Brain microvascular endothelial cell (primary cell): ENCODE results near the gene CYP2R1.
"Not testable (repeated sequence)": the region's sequence is repeated elsewhere in the genome, so short reads cannot be mapped to it uniquely, and the experiment has no call there.

Source experiments
- DNase-seq: peaks from one replicate; pipeline ENCODE4 v3.0.0-alpha.2; 2020
- H3K27ac ChIP-seq: fragments of 250-450 bp; sonication (Bioruptor Pico); 2 replicates; pipeline ENCODE4 v1.5.1; 2020; ENCODE audit warnings: mild to moderate bottlenecking, moderate library complexity
- H3K27me3 ChIP-seq: fragments of 250-450 bp; sonication (Bioruptor Pico); replicated peaks from 2 replicates; pipeline ENCODE4 v1.5.1; 2020; ENCODE audit warnings: mild to moderate bottlenecking
- H3K36me3 ChIP-seq: fragments of 250-450 bp; sonication (Bioruptor Pico); replicated peaks from 2 replicates; pipeline ENCODE4 v1.5.1; 2020; ENCODE audit warnings: mild to moderate bottlenecking
- H3K4me3 ChIP-seq: 2 replicates; pipeline ENCODE4 v1.5.1; 2011; ENCODE audit warnings: low read depth, mild to moderate bottlenecking, control low read depth, low read length, moderate library complexity
- CTCF ChIP-seq: IDR thresholded peaks from 2 replicates; pipeline ENCODE4 v1.5.1; 2011; ENCODE audit warnings: low read depth, mild to moderate bottlenecking, moderate library complexity, low read length, control low read depth, inconsistent platforms; ENCODE audit errors: missing control alignments
- in situ Hi-C: cut with HindIII; loops from 2 replicates; pipeline ENCODE4 v1.10.0; 2017; ENCODE audit warnings: low sequenced_read_pairs, low pct_ligation_motif_present

The CYP2R1 gene

GRCh38 chr11:14875163-14875562 is 16.9 kb downstream of the CYP2R1 start:
- Histone ChIP-seq H3K4me3 (no peak overlapping the region), H3K36me3 (no peaks in the 10 kb centered on the region), H3K27me3 (no peaks in the 10 kb centered on the region), H3K27ac (no peak overlapping the region)
- DNase-seq = no peak
- no peak for TF ChIP-seq CTCF
- in situ Hi-C loops = no loop called here

- in situ Hi-C loops = no loop called here
- TF ChIP-seq CTCF = no peak
- Histone ChIP-seq H3K36me3 (no peaks in the 10 kb centered on the region), H3K27me3 (no peaks in the 10 kb centered on the region), H3K27ac (no peak overlapping the region), H3K4me3 (no peak overlapping the region)
- DNase-seq = no peak
Observed at GRCh38 chr11:14873632-14874031, 18.4 kb downstream of the CYP2R1 start.

GRCh38 chr11:14872032-14872431 is 20.0 kb downstream of the CYP2R1 start:
- no peak overlapping the region for H3K4me3 ChIP-seq
- no peak for TF ChIP-seq CTCF
- H3K27ac ChIP-seq = no peak overlapping the region
- in situ Hi-C loops = no loop called here
- no peaks in the 10 kb centered on the region for H3K27me3 ChIP-seq
- DNase-seq = no peak
- no peaks in the 10 kb centered on the region for H3K36me3 ChIP-seq

- H3K27ac ChIP-seq, in situ Hi-C loops, H3K36me3 ChIP-seq, DNase-seq, H3K4me3 ChIP-seq, H3K27me3 ChIP-seq: not testable (repeated sequence)
Observed at GRCh38 chr11:14863775-14864174, 28.3 kb downstream of the CYP2R1 start.

- no peak for DNase-seq
- no peak overlapping the region for H3K27ac ChIP-seq
- TF ChIP-seq CTCF = no peak
- H3K4me3 ChIP-seq = no peak overlapping the region
- in situ Hi-C loops = no loop called here
- H3K27me3 ChIP-seq = no peaks in the 10 kb centered on the region
- H3K36me3 ChIP-seq = no peaks in the 10 kb centered on the region
Observed at GRCh38 chr11:14861680-14862079, 30.4 kb downstream of the CYP2R1 start.

- no peaks in the 10 kb centered on the region for H3K27me3 ChIP-seq
- no peak for DNase-seq
- H3K36me3 ChIP-seq = no peaks in the 10 kb centered on the region
- H3K27ac ChIP-seq = no peak overlapping the region
- in situ Hi-C loops = no loop called here
- no peak for TF ChIP-seq CTCF
- no peak overlapping the region for H3K4me3 ChIP-seq
Observed at GRCh38 chr11:14860511-14860910, 31.5 kb downstream of the CYP2R1 start.
